Calu3 (cell line): ENCODE measurements around the gene DENND2D. TPM values are rescaled to one million over a fixed set of nuclear protein-coding genes. Genes with fewer than 3 reads are reported as not detected.
A peak's percentile ranks its signal among the peaks of the same experiment; 100 is the strongest.

Source experiments
- BruUV-seq: library from RNA; stranded (reverse); fragments of 400-500 nt; replicated peaks from 2 replicates; lab custom pipeline; 2021; lab: Mats Ljungman, UMichigan
- CTCF ChIA-PET: fragments of 300-600 bp; sonication (Branson Sonifier 250); formaldehyde crosslinking; loops from one replicate; lab custom pipeline; 2022; ENCODE audit warnings: antibody characterized with exemption; lab: Charles Lee
- DNase-seq: peaks from one replicate; pipeline ENCODE4 v3.0.0; 2022
- H3K27ac Mint-ChIP-seq: one replicate; pipeline ENCODE4 v1.8.0; 2022; ENCODE audit warnings: mixed read lengths; ENCODE audit not compliant: unreplicated experiment
- H3K27me3 Mint-ChIP-seq: one replicate; pipeline ENCODE4 v1.8.0; 2022; ENCODE audit warnings: mixed read lengths; ENCODE audit not compliant: unreplicated experiment
- H3K36me3 Mint-ChIP-seq: one replicate; pipeline ENCODE4 v1.8.0; 2022; ENCODE audit warnings: mild to moderate bottlenecking, moderate library complexity, mixed read lengths; ENCODE audit not compliant: insufficient read depth, unreplicated experiment
- H3K4me1 Mint-ChIP-seq: one replicate; pipeline ENCODE4 v1.8.0; 2022; ENCODE audit warnings: mild to moderate bottlenecking, low read depth, mixed read lengths; ENCODE audit not compliant: unreplicated experiment
- H3K4me3 Mint-ChIP-seq: one replicate; pipeline ENCODE4 v1.8.0; 2022; ENCODE audit warnings: mild to moderate bottlenecking, low read depth, moderate library complexity, mixed read lengths; ENCODE audit not compliant: unreplicated experiment
- H3K9me3 Mint-ChIP-seq: one replicate; pipeline ENCODE4 v1.8.0; 2022; ENCODE audit warnings: low read depth, mixed read lengths; ENCODE audit not compliant: unreplicated experiment
- intact Hi-C: fragments of 100-400 bp; cut with micrococcal nuclease; formaldehyde crosslinking; loops from one replicate; pipeline ENCODE4 v1.10.0; 2022; ENCODE audit not compliant: unreplicated experiment
- total RNA-seq: library from RNA; stranded (reverse); gene quantifications from 2 replicates; pipeline ENCODE4 v1.2.3, GENCODE V29; 2022
- TF ChIP-seq, protein P1 (sequence below): fragments of 200-600 bp; IDR thresholded peaks from one replicate; pipeline ENCODE4 v1.8.0; 2022; ENCODE audit warnings: antibody characterized with exemption; ENCODE audit not compliant: unreplicated experiment

The DENND2D gene
- total RNA-seq, 1 experiment from 2014 or later: 11.8 TPM

DNA sequence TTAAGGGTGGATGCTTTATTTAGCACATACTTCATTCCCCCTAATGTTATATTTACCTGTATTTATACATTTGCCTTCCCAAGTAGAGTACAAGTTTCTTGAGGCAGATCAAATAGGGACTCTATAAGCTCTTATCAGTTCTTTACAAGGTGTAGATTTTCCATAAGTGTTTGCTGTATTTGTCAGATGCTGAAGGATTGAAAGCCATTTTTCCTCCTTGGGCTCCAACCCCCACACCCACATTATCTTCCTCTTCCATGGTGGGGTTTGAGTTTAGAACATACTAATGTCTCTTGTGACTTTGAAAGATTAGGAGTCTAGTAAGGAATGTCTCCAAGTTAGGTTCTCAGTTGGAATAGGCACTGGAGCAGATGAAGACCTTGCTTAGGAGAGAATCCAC lies 24.6 kb upstream of the DENND2D start:
- TF ChIP-seq, protein P1, sequence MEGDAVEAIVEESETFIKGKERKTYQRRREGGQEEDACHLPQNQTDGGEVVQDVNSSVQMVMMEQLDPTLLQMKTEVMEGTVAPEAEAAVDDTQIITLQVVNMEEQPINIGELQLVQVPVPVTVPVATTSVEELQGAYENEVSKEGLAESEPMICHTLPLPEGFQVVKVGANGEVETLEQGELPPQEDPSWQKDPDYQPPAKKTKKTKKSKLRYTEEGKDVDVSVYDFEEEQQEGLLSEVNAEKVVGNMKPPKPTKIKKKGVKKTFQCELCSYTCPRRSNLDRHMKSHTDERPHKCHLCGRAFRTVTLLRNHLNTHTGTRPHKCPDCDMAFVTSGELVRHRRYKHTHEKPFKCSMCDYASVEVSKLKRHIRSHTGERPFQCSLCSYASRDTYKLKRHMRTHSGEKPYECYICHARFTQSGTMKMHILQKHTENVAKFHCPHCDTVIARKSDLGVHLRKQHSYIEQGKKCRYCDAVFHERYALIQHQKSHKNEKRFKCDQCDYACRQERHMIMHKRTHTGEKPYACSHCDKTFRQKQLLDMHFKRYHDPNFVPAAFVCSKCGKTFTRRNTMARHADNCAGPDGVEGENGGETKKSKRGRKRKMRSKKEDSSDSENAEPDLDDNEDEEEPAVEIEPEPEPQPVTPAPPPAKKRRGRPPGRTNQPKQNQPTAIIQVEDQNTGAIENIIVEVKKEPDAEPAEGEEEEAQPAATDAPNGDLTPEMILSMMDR: no peak
- Mint-ChIP-seq H3K27me3 (no peaks in the 10 kb centered on the region), H3K9me3 (no peaks in the 10 kb centered on the region), H3K27ac (no peak overlapping the region), H3K36me3 (no peaks in the 10 kb centered on the region), H3K4me3 (no peak overlapping the region), H3K4me1 (peaks cover 44% of the 10 kb centered on the region)
- intact Hi-C loops: no loop called here
- no peak for DNase-seq
- no TSS peak for BruUV-seq
- CTCF ChIA-PET: no interaction called here

DNA sequence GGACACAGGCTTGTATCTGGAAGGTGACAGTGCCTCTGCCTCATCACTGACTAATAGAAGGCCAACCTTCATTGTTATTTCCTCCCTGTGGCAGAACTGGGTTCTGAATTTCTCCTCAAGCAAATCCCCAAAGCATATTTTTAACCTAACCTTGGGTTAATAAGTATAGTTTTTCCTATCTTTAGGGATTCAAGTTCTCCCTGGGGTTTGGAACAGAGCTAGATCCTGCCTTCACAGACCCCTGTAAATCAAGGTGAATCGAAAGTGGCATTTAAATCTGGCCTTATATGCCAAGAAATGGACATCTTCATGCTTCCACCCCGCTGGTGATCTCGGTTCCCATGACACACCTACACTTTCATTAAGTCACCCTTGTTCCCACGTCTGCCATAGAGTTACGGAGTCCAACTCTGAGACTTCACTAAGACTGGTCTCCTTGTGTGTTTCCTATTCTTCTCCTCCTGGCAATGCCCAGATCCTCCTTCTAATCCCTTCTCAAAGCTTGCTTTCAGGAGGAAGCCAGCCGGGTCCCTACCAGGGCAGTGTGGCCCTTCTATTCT lies 22.8 kb upstream of the DENND2D start:
- no peaks in the 10 kb centered on the region for H3K9me3 Mint-ChIP-seq
- H3K36me3 Mint-ChIP-seq: no peaks in the 10 kb centered on the region
- intact Hi-C loops: loop anchor here (1.0 to 5.0 kb wide), 2 partner anchors 124 to 176 kb away; no protein-coding TSS in a partner anchor
- no peaks in the 10 kb centered on the region for H3K27me3 Mint-ChIP-seq
- BruUV-seq: no TSS peak
- peaks cover 35% of the 10 kb centered on the region for H3K4me1 Mint-ChIP-seq
- no peak for DNase-seq
- TF ChIP-seq, protein P1: no peak
- H3K27ac Mint-ChIP-seq: no peak overlapping the region
- H3K4me3 Mint-ChIP-seq: no peak overlapping the region
- CTCF ChIA-PET: interaction anchor here (0.6 to 1.6 kb wide), 4 partner anchors 111 to 200 kb away, joined by 3 to 13 read pairs (median 6); no protein-coding TSS in a partner anchor

- Mint-ChIP-seq H3K27me3 (no peaks in the 10 kb centered on the region), H3K36me3 (no peaks in the 10 kb centered on the region), H3K4me1 (peaks cover 28% of the 10 kb centered on the region), H3K27ac (no peak overlapping the region), H3K4me3 (no peak overlapping the region), H3K9me3 (no peaks in the 10 kb centered on the region)
- DNase-seq: peak; percentile 83
- TF ChIP-seq, protein P1: peak; percentile 88
- intact Hi-C loops: loop anchor here (1.0 to 5.0 kb wide), 3 partner anchors 112 to 177 kb away; no protein-coding TSS in a partner anchor
- CTCF ChIA-PET: interaction anchor here (0.6 to 1.6 kb wide), 4 partner anchors 112 to 200 kb away, joined by 3 to 13 read pairs (median 6); no protein-coding TSS in a partner anchor
- no TSS peak for BruUV-seq
Measured at GRCh38 chr1:111222308-111223125, 22.1 kb upstream of the DENND2D start.

- Mint-ChIP-seq H3K27me3 (no peaks in the 10 kb centered on the region), H3K27ac (no peak overlapping the region), H3K4me3 (no peak overlapping the region), H3K9me3 (no peaks in the 10 kb centered on the region), H3K36me3 (no peaks in the 10 kb centered on the region), H3K4me1 (peaks cover 21% of the 10 kb centered on the region)
- intact Hi-C loops: loop anchor here (1.0 to 5.0 kb wide), 2 partner anchors 113 to 126 kb away; no protein-coding TSS in a partner anchor
- no peak for DNase-seq
- CTCF ChIA-PET: no interaction called here
- BruUV-seq: no TSS peak
- TF ChIP-seq, protein P1: no peak
Measured at GRCh38 chr1:111221633-111222291, 21.3 kb upstream of the DENND2D start.
